HG03469 (cell line): ENCODE results near the gene IGSF8.
"Not testable (repeated sequence)": the region's sequence is repeated elsewhere in the genome, so short reads cannot be mapped to it uniquely, and the experiment has no call there.

Experiments used
- ATAC-seq: cut with Tn5 transposase; IDR thresholded peaks from one replicate; pipeline ENCODE4 v1.9.1; 2021; ENCODE audit warnings: mild to moderate bottlenecking, moderate library complexity, moderate number of reproducible peaks; ENCODE audit not compliant: unreplicated experiment

Gene IGSF8

DNA sequence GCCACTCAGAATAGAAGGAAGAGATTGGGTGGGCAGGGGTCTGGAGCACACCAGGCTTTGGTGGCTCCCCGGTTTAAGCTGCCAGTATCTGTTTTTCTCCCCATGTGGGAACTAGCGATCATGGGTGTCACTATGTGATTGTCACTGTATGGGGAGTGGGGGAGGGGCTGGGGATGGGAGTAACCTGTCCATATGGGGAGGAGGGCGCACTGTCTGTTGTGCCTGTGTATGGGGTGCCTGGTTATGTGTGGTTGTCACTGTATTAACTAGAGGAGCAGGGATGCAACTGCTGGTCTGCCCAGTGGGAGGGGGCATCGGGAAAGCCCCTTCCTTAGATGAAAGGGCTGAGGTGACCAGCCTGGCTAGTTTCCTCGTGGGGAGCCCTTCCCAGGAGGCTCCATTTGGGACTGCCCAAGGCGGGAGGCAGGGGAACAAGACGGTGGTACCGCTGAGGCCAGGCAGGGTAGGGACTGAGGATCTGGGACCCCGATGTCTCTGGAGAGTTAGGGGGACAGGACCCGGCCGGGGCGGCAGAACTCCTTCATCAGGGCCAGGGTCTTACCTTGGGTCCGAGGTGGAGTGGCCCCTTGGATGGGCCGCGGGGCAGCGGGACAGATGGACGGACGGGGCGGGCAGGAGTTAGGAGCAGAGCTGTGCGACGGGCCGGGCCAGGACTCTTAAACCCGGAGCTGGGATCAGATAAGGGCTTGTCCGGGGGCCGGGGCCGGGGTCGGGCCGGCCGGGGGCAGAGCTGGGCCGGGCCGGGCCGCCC, 28.8 kb downstream of the IGSF8 start, which contains the start of gene KCNJ10:
TSS of gene KCNJ10 (minus strand) at position 701 of the 772 bp plus-strand sequence. CDS start 27,628 bp downstream, outside the sequence.
- no peak for ATAC-seq

DNA sequence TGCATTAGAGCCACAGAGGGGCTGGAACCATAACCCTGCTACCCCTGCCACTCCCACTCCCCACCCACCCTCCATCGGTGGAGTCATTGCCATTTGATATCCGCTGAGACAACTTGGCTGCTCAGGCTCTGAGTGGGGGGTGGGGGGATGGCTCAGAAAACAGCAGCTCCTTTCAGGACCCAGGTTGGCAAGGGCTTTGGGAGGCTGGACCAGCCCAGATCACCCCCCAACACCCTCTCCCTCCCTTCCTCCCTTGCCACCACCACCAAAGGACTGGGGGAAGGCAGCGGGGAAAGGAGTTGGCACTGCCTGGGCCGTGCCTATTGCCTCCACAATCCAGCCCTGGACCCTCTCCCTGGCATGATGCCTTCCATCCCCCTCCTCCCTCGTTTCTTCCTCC, 30.2 kb downstream of the IGSF8 start:
- ATAC-seq = no peak

DNA sequence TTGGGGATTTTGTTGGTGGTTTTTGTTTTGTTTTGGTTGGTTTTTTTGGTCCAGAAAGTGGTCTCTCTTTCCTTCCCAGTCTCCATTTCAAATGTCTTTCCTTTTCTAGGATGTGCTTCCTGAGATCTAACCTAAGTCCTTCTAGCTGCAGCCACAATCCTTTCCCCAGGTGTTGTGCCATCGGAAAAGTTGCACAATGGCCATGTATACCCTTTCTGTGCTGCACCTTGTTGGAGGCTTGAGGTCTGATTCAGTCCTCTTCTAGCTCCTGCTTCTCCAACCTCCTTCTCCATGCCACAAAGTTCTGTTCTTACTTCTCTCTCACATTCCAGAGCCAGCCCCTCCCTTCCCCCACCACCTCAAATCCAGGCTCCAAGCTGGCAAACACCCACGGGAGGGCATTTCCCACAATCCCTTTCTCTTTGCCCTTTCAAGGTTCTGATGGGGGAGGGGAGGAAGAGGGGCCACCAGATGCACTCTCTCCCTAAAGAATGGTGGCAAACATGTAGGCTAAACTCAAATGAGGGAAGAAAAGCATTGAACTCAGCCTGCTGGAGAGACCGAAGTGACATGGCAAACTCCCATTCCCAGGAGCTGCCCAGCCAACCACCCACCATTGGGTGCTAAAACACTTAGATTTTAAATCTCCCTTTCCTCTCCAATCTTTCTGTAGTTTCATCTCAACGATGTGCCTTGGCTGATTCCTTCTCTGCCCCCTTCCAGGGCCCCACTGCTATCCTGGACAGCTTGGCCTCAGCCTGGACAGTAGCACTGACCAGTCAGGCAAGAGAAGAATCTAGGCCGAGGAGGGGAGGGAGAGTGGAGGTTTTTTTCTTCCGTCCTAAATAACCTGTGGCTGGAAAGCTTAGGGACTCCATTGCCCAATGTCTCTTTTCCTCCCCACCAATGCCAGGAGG, 31.3 kb downstream of the IGSF8 start:
- ATAC-seq = no peak

DNA sequence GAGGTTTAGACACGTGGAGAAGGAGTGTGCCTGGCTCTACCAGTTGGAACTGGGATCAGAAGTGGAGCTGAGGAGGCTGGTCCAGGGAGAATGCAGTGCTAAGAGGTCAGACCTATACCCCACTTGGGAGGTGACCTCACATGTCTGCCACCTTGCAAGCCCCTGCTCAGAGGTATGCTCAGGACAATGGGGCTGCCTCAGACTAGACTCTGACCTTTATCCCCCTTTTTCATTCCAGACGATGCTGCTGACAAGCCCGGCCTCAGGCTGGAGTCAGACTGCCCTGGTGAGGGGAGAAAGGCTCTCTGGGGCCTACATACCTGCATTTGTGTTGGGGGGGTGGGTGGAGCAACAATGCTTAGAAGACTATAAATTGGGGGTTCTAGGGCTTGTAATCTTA, 33.7 kb downstream of the IGSF8 start:
- ATAC-seq = no peak

DNA sequence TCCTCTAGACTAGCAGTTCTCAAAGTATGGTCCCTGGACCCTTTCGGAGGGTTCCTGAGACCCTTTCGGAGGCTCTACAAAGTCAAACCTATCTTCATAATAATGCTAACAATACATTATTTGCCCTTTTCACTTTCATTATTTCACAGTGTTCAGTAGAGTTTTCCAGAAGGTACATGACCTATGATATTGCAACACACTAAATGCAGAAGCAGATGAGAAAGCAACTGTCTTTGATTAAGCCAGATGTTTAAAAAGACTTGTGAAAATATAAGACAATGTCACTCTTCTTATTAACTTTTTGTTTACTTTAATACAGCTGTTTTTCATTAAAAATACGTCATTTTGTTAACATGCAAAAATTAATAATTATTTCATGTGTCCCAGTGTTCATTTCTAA, 34.3 kb downstream of the IGSF8 start:
- ATAC-seq = no peak

DNA sequence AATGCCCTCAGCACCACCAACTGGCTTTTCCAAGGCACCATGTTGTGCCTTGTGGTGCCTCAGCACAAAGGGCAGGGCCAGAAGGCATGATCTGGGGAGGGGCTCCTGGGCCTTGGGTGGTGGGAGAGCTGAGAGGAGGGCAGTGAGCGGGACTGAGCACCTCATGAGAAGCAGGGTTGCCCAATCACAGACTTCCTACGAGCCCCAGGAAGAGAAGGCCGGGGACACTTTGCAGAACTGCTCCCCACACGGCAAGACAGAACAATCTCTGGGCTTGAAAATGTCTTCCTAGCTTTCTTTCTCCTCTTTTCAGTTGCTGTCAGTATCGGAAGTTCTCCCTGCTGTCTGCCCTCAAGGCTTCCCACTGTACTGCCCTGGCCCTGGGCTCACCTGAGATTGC, 35.2 kb downstream of the IGSF8 start:
- no peak for ATAC-seq

DNA sequence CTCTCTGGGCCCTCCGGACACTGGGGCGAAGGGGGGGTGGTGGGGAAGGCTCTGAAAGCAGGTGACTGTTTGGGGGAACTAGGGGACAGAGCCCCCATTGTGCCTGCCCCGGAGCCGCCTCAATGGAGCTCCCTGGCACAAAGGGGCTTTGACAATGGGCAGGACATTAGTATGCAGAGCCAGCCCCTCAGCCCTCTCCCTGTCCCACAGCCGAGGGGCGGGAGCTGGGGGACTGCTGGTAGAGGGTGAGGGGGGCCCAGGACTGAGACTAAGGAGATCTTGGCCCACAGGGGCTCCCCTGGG, 36.2 kb downstream of the IGSF8 start:
- no peak for ATAC-seq

DNA sequence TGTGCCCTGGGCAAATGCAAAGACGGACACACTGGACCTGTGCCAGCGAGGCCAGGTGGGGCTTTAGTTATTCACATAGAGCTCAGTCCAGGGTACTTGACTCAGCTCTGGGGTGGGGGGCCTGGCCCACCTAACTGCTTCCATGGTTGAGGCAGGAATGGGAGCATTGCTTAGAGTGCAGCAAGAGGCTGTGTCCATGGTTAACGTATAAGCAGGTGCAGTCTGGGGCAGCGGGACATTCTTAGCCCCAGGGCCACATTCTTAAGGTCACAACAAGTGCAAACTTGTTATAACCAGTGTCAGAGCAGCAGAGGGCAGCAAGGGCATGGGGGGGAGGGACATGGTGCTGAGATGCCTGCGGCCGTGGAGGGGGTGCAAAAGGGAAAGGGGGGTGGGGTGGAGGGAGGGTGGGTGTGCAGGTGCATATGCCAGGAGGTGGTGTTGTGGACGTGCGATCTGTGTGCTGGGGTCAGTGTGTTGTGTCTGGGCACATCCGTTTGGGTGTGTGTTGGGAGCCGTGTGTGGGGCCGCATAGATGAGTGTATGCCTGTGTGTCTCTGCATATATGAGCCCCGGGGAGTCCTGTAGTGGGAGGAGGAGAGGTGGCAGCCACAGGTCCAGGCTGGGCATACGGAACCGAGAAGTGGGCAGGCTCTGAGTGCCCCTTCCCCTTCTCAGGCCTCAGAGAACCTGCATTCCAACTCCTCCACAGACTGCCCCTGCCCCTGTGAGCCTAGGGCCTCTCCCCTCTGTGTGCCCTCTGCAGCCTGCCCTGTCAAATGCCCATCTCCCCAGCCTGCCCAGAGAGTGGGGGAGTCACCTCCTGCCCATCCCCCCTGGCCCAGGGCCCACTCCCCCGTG, 36.8 kb downstream of the IGSF8 start:
- ATAC-seq = no peak

DNA sequence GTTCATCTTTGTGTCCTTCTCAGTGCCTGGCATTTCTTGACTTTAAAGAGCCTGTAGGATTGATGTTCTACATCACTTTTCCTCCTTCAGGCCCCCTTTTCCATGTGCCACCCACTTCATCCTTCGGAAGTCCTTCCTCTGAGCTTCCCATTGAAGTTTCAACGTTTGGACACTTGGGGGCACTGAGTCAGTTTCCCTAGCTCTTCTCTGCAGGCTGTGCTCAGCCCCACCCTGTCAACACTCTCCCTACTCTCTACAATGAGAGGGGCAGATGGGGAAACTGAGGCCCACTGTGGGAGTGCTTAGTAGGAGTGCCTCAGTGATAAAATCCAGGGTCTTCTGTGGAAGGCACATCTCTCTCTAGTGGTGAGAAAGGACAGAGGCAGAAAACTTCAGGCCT, 40.3 kb downstream of the IGSF8 start:
- no peak for ATAC-seq

DNA sequence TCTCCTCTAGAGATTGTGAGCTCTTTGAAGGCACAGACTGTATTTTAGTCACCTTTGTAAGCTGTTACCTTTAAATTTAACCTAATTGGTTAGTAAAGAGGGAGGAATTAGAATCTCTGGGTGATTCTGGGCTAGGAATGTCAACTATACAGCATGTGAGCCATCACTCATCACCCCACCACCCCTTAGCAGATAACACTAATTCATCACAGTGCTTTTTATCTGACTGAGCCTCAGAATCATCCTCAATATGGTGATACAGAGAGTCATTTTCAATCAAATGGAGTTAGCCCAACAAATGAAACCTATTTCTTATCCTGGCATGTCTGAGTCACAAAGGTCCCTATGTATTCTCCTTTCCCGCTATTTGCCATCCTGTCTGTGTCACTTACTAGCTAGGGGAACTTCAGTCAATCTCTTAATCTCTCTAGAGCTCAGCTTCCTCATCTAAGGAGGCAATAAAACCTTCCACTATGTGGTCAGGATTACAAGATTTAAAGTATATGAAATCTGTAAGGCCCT, 41.7 kb downstream of the IGSF8 start:
- no peak for ATAC-seq

DNA sequence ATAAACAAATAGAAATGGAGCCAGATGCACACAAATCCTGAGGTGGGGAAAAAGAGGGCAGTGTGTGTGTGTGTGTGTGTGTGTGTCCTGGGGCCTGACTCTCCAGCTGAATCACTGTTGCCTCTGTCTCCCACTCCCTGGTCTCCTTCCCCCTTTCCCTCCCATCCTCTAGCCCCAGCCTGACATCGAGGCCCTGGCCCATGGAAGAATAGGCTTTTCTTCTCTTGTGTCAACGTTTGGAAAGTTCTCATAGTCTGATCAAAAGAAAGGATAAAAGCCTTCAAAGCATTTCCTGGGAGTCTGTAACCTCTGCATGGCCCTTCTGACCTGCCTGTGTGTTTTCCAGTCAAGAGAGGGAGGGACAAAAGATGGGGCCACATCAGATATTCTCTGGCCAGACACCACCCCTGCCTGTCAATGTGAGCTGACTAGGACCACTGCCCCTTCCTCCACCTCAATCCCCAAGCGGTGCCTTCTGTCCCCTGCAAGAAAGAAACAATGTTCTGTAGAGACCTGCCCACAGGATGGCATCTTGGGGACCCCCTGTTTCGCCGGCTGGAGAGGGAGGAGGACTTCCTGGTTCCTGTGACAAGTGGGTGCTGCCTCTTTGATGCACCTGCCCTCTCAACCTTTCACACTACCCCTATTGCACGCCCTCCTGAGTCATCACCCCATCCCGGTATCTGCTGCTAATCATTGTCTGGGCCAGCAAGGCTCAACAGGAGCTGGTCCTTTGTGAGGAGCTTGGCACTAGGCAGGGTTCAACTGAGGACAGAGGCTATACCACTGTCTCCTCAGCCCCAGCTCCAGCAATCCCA, 44.7 kb downstream of the IGSF8 start:
- ATAC-seq = no peak

DNA sequence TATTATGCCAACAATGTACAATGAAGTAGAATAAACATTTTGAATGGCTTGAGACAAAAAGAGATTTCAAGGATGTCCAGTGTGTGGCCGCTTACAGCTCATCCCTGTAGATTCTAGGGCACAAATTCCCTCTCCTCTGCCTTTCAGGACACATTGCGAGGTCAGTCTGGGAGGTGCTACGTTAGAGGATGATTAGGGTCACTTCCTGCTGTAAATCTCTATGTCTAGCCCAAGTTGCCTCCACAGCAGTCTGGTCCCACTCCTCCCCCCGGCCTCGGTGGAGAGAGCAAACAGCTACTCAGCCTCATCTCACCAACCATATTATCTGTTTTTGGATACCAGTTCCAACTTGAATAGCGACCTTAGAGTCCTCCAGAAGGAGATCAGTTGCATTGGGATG, 45.5 kb downstream of the IGSF8 start:
- no peak for ATAC-seq

DNA sequence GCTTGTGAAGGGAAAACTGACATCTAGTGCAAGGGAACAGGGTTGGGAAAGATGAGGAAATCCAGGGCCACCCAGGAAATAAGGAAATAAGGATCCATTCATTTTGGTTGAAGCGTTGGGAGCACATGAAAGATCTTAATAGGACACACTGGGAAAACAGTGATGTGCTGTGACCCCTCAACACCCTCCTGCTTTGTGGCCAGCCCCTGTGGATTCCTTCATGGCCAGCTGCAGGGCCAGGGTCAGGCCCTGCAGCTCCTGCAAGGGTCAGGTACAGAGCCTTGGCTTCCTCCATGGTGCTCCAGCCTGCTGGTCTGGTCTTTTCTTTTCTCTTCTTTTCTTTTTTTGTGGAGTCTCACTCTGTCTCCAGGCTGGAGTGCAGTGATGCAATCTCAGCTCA, 47.8 kb downstream of the IGSF8 start:
- ATAC-seq = no peak

DNA sequence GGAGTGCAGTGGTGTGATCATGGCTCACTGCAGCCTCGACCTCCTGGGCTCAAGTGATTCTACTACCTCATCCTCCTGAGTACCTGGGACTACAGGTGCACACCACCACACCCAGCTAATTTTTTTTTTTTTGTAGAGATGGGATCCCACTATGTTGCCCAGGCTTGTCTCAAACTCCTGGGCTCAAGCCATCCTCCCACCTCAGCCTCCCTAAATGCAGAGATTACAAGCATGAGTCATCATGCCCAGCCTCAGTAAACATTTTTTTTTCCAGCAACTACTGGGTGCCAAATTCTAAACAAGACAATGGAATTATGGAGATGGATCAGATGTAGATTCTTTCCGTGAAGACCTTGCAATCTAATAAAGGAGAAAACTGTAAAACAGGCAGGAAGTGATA, 48.2 kb downstream of the IGSF8 start:
- not testable (repeated sequence) for ATAC-seq

DNA sequence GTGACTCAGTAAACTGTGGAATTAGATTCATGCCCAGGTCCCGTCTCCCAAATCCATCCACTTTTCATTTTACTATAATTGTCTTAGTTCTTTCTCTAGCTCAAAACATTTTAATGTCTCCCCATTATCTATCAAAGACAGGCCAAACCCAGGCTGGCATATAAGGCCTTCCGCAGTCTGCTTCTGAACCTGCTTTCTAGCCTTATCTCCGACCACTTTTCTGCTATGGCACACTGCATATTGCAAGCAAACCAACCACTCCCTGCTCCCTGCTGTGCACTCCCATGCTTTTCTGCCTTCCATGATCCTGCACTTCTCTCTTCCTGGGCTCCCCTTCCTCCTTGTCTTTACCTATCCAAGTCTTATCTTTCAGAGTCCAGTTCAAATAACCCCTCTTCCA, 49.3 kb downstream of the IGSF8 start:
- ATAC-seq = no peak

DNA sequence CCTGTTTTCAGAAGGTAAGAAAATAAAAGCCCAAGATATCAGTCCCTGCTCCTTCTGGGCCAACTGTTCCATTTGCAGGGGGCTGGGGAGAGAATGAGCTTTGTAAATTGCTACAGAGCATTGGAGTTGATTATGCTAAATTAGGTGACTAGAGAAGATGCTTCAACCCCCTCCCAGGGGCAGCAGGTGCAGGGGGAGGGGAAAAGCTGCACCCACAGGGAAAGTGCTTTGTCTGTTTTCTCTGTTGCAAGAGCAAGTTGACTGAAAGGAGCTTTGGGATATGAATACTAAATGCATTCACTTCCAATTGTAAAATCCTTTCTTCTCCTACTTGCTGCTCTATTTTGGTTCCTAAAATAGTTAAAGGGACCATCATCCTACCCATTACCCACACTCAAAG, 50.1 kb downstream of the IGSF8 start:
- no peak for ATAC-seq

DNA sequence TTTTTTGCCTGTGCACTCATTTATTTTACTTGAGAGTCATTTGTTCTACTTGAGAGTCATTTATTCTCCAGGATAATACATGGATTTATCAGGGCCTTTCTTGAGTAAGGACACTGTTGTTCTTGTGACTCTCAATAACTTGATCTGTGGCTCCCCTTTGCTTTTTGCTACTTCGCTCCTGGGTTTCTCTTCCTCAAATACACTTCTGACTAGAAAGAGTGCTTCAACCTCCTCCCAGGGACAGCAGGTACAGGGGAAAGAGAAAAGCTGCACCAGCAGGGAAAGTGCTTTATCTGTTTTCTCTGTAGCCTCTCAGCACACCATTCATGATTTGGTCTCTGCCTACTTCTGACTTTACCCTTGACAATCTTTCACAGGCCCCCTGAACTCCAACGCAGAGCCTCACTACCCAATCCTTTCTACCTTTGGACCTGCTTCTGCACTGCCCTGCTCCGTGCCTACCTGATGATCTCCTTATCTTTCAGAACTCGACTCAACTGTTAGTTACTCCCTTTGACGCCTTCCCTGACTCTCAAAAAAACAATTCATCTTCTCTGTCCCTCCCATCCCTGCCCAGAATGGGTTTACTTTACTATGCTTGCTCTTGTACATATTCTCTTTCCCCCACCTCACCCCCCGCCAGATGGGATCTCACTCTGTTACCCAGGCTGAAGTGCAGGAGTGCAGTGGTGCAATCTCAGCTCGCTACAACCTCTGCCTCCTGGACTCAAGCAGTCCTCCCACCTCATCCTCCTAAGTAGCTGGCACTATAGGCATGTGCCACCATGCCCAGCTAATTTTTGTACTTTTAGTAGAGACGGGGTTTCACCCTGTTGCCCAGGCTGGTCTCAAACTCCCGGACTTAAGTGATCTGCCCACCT, 51.1 kb downstream of the IGSF8 start:
- ATAC-seq = no peak

DNA sequence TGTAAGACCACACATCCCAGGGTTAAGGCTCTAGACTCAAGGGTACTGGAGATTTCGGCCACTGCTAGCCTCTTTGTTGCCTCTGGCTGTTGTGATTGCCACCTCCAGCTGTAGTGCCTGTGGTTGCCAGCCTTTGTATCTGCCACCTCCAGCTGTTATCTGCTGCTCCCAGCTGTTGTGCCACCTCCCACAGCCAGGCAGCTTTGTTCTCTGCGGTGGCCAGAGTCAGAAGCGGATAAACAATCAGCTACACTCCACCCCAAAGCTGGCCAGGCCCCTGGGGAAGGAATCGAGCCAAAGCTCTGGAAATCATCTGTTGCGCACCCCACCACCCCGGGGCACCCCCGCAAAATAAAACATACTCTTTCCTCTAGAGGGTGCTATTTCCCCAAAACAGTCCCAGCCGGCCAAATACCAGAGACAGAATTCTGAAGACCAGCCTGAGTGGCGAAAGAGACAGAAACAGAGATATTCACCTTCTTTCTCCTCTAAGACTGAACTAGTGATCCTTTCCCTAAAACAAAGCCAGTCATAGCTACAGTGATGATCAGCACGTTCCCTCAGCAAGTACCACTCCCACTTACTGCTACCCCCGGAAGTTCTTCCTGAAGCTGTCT, 51.8 kb downstream of the IGSF8 start:
- no peak for ATAC-seq

DNA sequence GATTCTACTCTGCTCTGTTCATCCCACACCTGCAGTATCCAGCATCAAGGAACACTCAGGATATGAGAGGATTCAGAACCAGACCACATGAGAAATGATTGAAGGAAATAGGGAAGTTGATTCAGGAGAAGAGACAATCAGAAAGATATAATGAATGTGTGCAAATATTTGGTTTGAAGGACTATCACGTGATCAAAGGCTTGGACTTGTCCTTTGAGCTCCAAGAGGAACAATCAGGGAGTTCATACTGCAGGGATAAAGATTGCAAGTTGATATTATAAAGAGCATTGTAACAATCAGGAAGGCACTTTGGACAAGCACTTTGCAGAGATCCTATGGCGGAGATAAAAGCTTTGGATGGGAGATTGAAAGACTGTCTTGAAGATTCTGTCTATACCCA, 52.8 kb downstream of the IGSF8 start:
- no peak for ATAC-seq
